GM23338 (cell line): Measurements from ENCODE around the gene C4orf36. TPM values are rescaled to one million over a fixed set of nuclear protein-coding genes. Genes with fewer than 3 reads are reported as not detected.

Experiments
- ATAC-seq: fragments of 200-7000 bp; cut with Tn5 transposase; 3 replicates; pipeline ENCODE4 v1.9.1; 2020
- DNase-seq: peaks from one replicate; pipeline ENCODE4 v3.0.0-alpha.2; 2015; ENCODE audit warnings: low spot score
- H2AFZ ChIP-seq: fragments of 200-600 bp; sonication (generic); 2 replicates; pipeline ENCODE4 v1.8.0; 2016; ENCODE audit warnings: antibody characterized with exemption, mild to moderate bottlenecking, moderate library complexity
- H3F3A ChIP-seq: fragments of 200-600 bp; sonication (generic); replicated peaks from 2 replicates; pipeline ENCODE4 v1.8.0; 2017; ENCODE audit warnings: antibody characterized with exemption, mixed run types, low read depth
- H3K27ac ChIP-seq: fragments of 200-600 bp; sonication (generic); 2 replicates; pipeline ENCODE4 v1.6.1; 2016; ENCODE audit warnings: low read depth
- H3K27me3 ChIP-seq: fragments of 200-600 bp; sonication (generic); 2 replicates; pipeline ENCODE4 v1.8.0; 2016; ENCODE audit warnings: mild to moderate bottlenecking, mixed run types, moderate library complexity; ENCODE audit not compliant: insufficient read depth
- H3K36me3 ChIP-seq: fragments of 200-600 bp; sonication (generic); 2 replicates; pipeline ENCODE4 v1.8.0; 2016; ENCODE audit warnings: mild to moderate bottlenecking; ENCODE audit not compliant: insufficient read depth
- H3K4me1 ChIP-seq: fragments of 200-600 bp; sonication (generic); 2 replicates; pipeline ENCODE4 v1.8.0; 2016; ENCODE audit warnings: mild to moderate bottlenecking, moderate library complexity; ENCODE audit not compliant: insufficient read depth
- H3K4me2 ChIP-seq: fragments of 200-600 bp; sonication (generic); 2 replicates; pipeline ENCODE4 v1.7.1; 2017; ENCODE audit warnings: mixed run types
- H3K4me3 ChIP-seq: fragments of 200-600 bp; sonication (generic); 2 replicates; pipeline ENCODE4 v1.6.1; 2016; ENCODE audit warnings: mixed run types
- H3K79me2 ChIP-seq: fragments of 200-600 bp; sonication (generic); replicated peaks from 2 replicates; pipeline ENCODE4 v1.8.0; 2017; ENCODE audit warnings: mild to moderate bottlenecking; ENCODE audit not compliant: insufficient read depth
- H3K9me2 ChIP-seq: fragments of 200-600 bp; sonication (generic); 2 replicates; pipeline ENCODE4 v1.8.0; 2017; ENCODE audit not compliant: insufficient read depth
- H4K20me1 ChIP-seq: fragments of 200-600 bp; sonication (generic); replicated peaks from 2 replicates; pipeline ENCODE4 v1.8.0; 2017; ENCODE audit warnings: mild to moderate bottlenecking; ENCODE audit not compliant: insufficient read depth
- H3K27ac Mint-ChIP-seq: 2 replicates; pipeline ENCODE4 v1.8.0; 2020; ENCODE audit warnings: inconsistent platforms, mild to moderate bottlenecking, moderate library complexity, mixed read lengths
- H3K27me3 Mint-ChIP-seq: 3 replicates; pipeline ENCODE4 v1.8.0; 2022; ENCODE audit warnings: low read depth, mild to moderate bottlenecking, moderate library complexity, mixed read lengths, inconsistent platforms; ENCODE audit not compliant: insufficient read depth, poor library complexity
- H3K36me3 Mint-ChIP-seq: 3 replicates; pipeline ENCODE4 v1.8.0; 2021; ENCODE audit warnings: low read depth, mild to moderate bottlenecking, inconsistent platforms, moderate library complexity, mixed read lengths
- H3K4me1 Mint-ChIP-seq: 3 replicates; pipeline ENCODE4 v1.8.0; 2020; ENCODE audit warnings: mild to moderate bottlenecking, inconsistent platforms, mixed read lengths
- H3K4me3 Mint-ChIP-seq: 3 replicates; pipeline ENCODE4 v1.8.0; 2021; ENCODE audit warnings: moderate library complexity, mild to moderate bottlenecking, inconsistent platforms, mixed read lengths
- H3K9me3 Mint-ChIP-seq: 3 replicates; pipeline ENCODE4 v1.8.0; 2020; ENCODE audit warnings: moderate library complexity, mild to moderate bottlenecking, inconsistent platforms, mixed read lengths
- CREB1 ChIP-seq: fragments of 250-450 bp; sonication (Bioruptor Pico); IDR thresholded peaks from 2 replicates; pipeline ENCODE4 v1.5.0; 2020; ENCODE audit warnings: low read depth, mild to moderate bottlenecking, moderate library complexity
- EZH2 ChIP-seq: fragments of 200-600 bp; sonication (generic); IDR thresholded peaks from one replicate; pipeline ENCODE4 v1.8.0; 2017; ENCODE audit warnings: antibody characterized with exemption, mild to moderate bottlenecking, low read depth; ENCODE audit not compliant: unreplicated experiment
- JUNB ChIP-seq: IDR thresholded peaks from one replicate; pipeline ENCODE4 v1.6.1; 2016; ENCODE audit warnings: antibody characterized with exemption; ENCODE audit not compliant: unreplicated experiment
- NANOG ChIP-seq: IDR thresholded peaks from 2 replicates; pipeline ENCODE4 v1.6.1; 2016; ENCODE audit warnings: antibody characterized with exemption, borderline replicate concordance
- STAT1 ChIP-seq: IDR thresholded peaks from one replicate; pipeline ENCODE4 v1.6.1; 2016; ENCODE audit warnings: antibody characterized with exemption; ENCODE audit not compliant: unreplicated experiment
- polyA plus RNA-seq: library from polyadenylated mRNA; unstranded; fragments of >200 nt; fragmentation: Nextera tagmentation; extraction: Ambion mirVana; gene quantifications from 2 replicates; pipeline ENCODE4 v1.2.1, GENCODE V29; 2016
- total RNA-seq: library from RNA; depleted of rRNA; stranded (reverse); fragments of >200 nt; shearing (Covaris generic); gene quantifications from 2 replicates; pipeline ENCODE4 v1.2.3, GENCODE V29; 2014
- TF ChIP-seq, protein P1 (sequence below): fragments of 250-450 bp; sonication (Bioruptor Pico); IDR thresholded peaks from 2 replicates; pipeline ENCODE4 v1.5.0; 2020; ENCODE audit warnings: mild to moderate bottlenecking, moderate library complexity
- TF ChIP-seq, protein P2 (sequence below), 2 experiments: fragments of 200-600 bp in 1 of 2; sonication (generic) in 1 of 2; conservative IDR thresholded peaks; 2 replicates each; pipeline versions ENCODE4 v1.5.1 to v1.6.1; 2016 to 2017; ENCODE audit warnings: antibody characterized with exemption in 2 of 2, low read depth in 2 of 2, mild to moderate bottlenecking in 2 of 2, moderate library complexity in 1 of 2
- TF ChIP-seq, protein P3 (sequence below): IDR thresholded peaks from one replicate; pipeline ENCODE4 v1.6.1; 2018; ENCODE audit warnings: antibody characterized with exemption; ENCODE audit not compliant: unreplicated experiment
- TF ChIP-seq, protein P4 (sequence below): IDR thresholded peaks from 2 replicates; pipeline ENCODE4 v1.6.1; 2016; ENCODE audit warnings: antibody characterized with exemption

C4orf36 gene
- total and polyA plus RNA-seq, 2 experiments from 2014 or later: 1.1 to 1.6 TPM

DNA sequence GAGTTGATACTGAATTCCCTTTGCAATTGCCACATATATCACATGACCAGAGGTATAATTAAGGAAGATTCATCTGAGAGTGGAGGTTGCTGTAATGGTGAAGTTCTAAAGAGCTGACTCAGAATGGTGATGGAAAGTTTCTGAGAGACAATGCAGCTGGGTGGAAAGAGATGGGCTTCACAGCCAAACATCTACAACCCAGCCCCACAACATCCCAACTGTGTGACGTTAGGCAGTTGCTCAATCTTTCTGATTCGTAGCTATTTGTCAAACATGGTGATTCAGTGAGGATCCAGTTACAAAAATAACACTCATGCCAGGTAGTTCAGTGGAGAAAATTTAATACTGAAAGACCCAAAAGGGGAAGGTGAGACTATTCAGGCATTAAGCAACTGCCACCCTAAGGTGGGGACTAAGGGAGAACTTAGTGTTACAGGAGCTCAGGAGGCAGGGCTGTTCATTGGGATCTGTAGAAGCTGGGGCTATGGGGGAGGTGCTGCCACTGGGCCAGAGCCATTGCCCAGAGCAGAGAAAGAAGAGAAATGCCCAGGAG lies 35.7 kb upstream of the C4orf36 start (continued):
- TF ChIP-seq, protein P1, sequence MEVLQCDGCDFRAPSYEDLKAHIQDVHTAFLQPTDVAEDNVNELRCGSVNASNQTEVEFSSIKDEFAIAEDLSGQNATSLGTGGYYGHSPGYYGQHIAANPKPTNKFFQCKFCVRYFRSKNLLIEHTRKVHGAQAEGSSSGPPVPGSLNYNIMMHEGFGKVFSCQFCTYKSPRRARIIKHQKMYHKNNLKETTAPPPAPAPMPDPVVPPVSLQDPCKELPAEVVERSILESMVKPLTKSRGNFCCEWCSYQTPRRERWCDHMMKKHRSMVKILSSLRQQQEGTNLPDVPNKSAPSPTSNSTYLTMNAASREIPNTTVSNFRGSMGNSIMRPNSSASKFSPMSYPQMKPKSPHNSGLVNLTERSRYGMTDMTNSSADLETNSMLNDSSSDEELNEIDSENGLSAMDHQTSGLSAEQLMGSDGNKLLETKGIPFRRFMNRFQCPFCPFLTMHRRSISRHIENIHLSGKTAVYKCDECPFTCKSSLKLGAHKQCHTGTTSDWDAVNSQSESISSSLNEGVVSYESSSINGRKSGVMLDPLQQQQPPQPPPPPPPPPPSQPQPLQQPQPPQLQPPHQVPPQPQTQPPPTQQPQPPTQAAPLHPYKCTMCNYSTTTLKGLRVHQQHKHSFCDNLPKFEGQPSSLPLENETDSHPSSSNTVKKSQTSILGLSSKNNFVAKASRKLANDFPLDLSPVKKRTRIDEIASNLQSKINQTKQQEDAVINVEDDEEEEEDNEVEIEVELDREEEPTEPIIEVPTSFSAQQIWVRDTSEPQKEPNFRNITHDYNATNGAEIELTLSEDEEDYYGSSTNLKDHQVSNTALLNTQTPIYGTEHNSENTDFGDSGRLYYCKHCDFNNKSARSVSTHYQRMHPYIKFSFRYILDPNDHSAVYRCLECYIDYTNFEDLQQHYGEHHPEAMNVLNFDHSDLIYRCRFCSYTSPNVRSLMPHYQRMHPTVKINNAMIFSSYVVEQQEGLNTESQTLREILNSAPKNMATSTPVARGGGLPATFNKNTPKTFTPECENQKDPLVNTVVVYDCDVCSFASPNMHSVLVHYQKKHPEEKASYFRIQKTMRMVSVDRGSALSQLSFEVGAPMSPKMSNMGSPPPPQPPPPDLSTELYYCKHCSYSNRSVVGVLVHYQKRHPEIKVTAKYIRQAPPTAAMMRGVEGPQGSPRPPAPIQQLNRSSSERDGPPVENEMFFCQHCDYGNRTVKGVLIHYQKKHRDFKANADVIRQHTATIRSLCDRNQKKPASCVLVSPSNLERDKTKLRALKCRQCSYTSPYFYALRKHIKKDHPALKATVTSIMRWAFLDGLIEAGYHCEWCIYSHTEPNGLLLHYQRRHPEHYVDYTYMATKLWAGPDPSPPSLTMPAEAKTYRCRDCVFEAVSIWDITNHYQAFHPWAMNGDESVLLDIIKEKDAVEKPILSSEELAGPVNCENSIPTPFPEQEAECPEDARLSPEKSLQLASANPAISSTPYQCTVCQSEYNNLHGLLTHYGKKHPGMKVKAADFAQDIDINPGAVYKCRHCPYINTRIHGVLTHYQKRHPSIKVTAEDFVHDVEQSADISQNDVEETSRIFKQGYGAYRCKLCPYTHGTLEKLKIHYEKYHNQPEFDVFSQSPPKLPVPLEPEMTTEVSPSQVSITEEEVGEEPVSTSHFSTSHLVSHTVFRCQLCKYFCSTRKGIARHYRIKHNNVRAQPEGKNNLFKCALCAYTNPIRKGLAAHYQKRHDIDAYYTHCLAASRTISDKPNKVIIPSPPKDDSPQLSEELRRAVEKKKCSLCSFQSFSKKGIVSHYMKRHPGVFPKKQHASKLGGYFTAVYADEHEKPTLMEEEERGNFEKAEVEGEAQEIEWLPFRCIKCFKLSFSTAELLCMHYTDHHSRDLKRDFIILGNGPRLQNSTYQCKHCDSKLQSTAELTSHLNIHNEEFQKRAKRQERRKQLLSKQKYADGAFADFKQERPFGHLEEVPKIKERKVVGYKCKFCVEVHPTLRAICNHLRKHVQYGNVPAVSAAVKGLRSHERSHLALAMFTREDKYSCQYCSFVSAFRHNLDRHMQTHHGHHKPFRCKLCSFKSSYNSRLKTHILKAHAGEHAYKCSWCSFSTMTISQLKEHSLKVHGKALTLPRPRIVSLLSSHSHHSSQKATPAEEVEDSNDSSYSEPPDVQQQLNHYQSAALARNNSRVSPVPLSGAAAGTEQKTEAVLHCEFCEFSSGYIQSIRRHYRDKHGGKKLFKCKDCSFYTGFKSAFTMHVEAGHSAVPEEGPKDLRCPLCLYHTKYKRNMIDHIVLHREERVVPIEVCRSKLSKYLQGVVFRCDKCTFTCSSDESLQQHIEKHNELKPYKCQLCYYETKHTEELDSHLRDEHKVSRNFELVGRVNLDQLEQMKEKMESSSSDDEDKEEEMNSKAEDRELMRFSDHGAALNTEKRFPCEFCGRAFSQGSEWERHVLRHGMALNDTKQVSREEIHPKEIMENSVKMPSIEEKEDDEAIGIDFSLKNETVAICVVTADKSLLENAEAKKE: no peak
- TF ChIP-seq JUNB: no peak
- TF ChIP-seq, protein P2, sequence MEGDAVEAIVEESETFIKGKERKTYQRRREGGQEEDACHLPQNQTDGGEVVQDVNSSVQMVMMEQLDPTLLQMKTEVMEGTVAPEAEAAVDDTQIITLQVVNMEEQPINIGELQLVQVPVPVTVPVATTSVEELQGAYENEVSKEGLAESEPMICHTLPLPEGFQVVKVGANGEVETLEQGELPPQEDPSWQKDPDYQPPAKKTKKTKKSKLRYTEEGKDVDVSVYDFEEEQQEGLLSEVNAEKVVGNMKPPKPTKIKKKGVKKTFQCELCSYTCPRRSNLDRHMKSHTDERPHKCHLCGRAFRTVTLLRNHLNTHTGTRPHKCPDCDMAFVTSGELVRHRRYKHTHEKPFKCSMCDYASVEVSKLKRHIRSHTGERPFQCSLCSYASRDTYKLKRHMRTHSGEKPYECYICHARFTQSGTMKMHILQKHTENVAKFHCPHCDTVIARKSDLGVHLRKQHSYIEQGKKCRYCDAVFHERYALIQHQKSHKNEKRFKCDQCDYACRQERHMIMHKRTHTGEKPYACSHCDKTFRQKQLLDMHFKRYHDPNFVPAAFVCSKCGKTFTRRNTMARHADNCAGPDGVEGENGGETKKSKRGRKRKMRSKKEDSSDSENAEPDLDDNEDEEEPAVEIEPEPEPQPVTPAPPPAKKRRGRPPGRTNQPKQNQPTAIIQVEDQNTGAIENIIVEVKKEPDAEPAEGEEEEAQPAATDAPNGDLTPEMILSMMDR (conservative IDR thresholded peaks at IDR 0.05; ENCODE audit: low read depth in 2 of 2): no peak

DNA sequence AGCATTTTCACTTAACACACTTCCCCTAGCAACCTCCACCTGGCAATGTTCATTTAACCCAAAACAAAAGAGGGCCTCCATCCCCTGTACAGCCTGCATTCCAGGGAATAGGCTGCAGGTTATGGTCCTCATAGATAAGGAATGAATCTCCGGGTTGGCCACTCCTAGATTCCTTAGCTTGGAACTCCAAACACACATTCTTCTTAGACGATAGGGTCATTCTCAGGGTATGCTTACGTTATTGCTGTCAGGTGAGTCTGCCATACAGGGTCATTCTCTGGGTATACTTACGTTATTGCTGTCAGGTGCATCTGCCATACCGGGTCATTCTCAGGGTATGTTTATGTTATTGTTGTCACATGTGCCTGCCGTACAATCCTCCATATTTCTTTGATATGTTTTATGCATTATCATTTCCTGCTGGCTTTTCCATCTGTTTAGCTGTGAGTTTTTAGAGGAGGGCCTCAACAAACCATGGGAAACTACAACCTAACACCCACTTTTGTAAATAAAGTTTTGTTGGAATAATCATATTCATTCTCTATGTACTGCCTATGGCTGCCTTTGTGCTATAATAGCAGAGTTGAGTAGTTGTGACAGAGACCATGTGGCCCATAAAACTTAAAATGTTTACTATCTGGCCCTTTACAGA lies 34.3 kb upstream of the C4orf36 start:
- peaks cover 8% of the 10 kb centered on the region; the same call in 1 of the 3 replicates for H3K4me1 Mint-ChIP-seq
- Histone ChIP-seq H3K4me1 (no peaks in the 10 kb centered on the region), H3K9me2 (no peaks in the 10 kb centered on the region), H3K27me3 (no peaks in the 10 kb centered on the region), H3K79me2 (no peaks in the 10 kb centered on the region), H3K36me3 (no peaks in the 10 kb centered on the region), H3F3A (no peaks in the 10 kb centered on the region), H2AFZ (no peak overlapping the region), H3K27ac (no peak overlapping the region), H4K20me1 (no peaks in the 10 kb centered on the region), H3K4me2 (no peak overlapping the region), H3K4me3 (no peak overlapping the region)
- no peak overlapping the region for H3K4me3 Mint-ChIP-seq
- no peak for DNase-seq
- no peaks in the 10 kb centered on the region for H3K9me3 Mint-ChIP-seq
- ATAC-seq: no peak
- H3K27ac Mint-ChIP-seq: no peak overlapping the region
- peaks cover 5% of the 10 kb centered on the region for H3K27me3 Mint-ChIP-seq
- H3K36me3 Mint-ChIP-seq: peaks cover 15% of the 10 kb centered on the region
- TF ChIP-seq EZH2 (no peak), STAT1 (no peak), NANOG (no peak), CREB1 (CRISPR knock-in tag) (no peak)
- TF ChIP-seq, protein P3, sequence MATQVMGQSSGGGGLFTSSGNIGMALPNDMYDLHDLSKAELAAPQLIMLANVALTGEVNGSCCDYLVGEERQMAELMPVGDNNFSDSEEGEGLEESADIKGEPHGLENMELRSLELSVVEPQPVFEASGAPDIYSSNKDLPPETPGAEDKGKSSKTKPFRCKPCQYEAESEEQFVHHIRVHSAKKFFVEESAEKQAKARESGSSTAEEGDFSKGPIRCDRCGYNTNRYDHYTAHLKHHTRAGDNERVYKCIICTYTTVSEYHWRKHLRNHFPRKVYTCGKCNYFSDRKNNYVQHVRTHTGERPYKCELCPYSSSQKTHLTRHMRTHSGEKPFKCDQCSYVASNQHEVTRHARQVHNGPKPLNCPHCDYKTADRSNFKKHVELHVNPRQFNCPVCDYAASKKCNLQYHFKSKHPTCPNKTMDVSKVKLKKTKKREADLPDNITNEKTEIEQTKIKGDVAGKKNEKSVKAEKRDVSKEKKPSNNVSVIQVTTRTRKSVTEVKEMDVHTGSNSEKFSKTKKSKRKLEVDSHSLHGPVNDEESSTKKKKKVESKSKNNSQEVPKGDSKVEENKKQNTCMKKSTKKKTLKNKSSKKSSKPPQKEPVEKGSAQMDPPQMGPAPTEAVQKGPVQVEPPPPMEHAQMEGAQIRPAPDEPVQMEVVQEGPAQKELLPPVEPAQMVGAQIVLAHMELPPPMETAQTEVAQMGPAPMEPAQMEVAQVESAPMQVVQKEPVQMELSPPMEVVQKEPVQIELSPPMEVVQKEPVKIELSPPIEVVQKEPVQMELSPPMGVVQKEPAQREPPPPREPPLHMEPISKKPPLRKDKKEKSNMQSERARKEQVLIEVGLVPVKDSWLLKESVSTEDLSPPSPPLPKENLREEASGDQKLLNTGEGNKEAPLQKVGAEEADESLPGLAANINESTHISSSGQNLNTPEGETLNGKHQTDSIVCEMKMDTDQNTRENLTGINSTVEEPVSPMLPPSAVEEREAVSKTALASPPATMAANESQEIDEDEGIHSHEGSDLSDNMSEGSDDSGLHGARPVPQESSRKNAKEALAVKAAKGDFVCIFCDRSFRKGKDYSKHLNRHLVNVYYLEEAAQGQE: no peak
- TF ChIP-seq, protein P4, sequence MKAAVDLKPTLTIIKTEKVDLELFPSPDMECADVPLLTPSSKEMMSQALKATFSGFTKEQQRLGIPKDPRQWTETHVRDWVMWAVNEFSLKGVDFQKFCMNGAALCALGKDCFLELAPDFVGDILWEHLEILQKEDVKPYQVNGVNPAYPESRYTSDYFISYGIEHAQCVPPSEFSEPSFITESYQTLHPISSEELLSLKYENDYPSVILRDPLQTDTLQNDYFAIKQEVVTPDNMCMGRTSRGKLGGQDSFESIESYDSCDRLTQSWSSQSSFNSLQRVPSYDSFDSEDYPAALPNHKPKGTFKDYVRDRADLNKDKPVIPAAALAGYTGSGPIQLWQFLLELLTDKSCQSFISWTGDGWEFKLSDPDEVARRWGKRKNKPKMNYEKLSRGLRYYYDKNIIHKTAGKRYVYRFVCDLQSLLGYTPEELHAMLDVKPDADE: no peak
